Endothelial cell of umbilical vein (primary cell): Measurements from ENCODE around the gene LIMCH1. TPM values are rescaled to one million over a fixed set of nuclear protein-coding genes. Genes with fewer than 3 reads are reported as not detected.

Source experiments
- BruUV-seq: library from RNA; stranded (reverse); fragments of 400-500 nt; replicated peaks from 2 replicates; lab custom pipeline; 2021; lab: Mats Ljungman, UMichigan
- CTCF ChIA-PET: fragments of 300-600, 350-600 bp; sonication (Branson Sonifier 250); formaldehyde crosslinking; loops from one replicate; lab custom pipeline; 2021; ENCODE audit warnings: antibody characterized with exemption, inconsistent platforms; lab: Charles Lee
- POLR2A ChIA-PET: fragments of 300-600, 350-600 bp; sonication (Branson Sonifier 250); formaldehyde crosslinking; loops from one replicate; lab custom pipeline; 2021; ENCODE audit warnings: antibody characterized with exemption, inconsistent platforms; lab: Charles Lee
- DNase-seq: peaks from one replicate; pipeline ENCODE4 v3.0.0-alpha.2; 2011; ENCODE audit warnings: low read depth, low spot score
- FAIRE-seq: peaks from 2 replicates; lab custom pipeline; 2011; peaks lifted over from hg19 to GRCh38; lab: Jason Lieb, UNC
- H2AFZ ChIP-seq: 2 replicates; pipeline ENCODE4 v1.6.0; 2012; ENCODE audit warnings: low read depth, low read length, control low read depth, inconsistent platforms
- H3K27ac ChIP-seq: 2 replicates; pipeline ENCODE4 v1.5.1; 2011; ENCODE audit warnings: low read depth, mild to moderate bottlenecking, control low read depth, low read length, moderate library complexity; ENCODE audit not compliant: insufficient read depth
- H3K27me3 ChIP-seq, 2 experiments: 2 replicates each; pipeline versions ENCODE4 v1.6.0 to v1.6.1; 2011; ENCODE audit warnings: low read length in 2 of 2, mixed read lengths in 1 of 2; ENCODE audit not compliant: control insufficient read depth in 2 of 2, insufficient read depth in 2 of 2
- H3K36me3 ChIP-seq, 2 experiments: 2 replicates in 1 of 2; 3 replicates in 1 of 2; pipeline ENCODE4 v1.5.1; 2011; ENCODE audit warnings: low read length in 2 of 2, mild to moderate bottlenecking in 1 of 2, moderate library complexity in 1 of 2; ENCODE audit not compliant: control insufficient read depth in 2 of 2, insufficient read depth in 2 of 2; ENCODE audit errors: extremely low read depth in 1 of 2
- H3K4me1 ChIP-seq: 3 replicates; pipeline ENCODE4 v1.5.1; 2011; ENCODE audit warnings: mild to moderate bottlenecking, low read length; ENCODE audit not compliant: control insufficient read depth, insufficient read depth; ENCODE audit errors: extremely low read depth
- H3K4me2 ChIP-seq: 2 replicates; pipeline ENCODE4 v1.6.1; 2011; ENCODE audit warnings: low read length, control low read depth, mixed read lengths; ENCODE audit not compliant: insufficient read depth
- H3K4me3 ChIP-seq, 3 experiments: fragments of 200-600 bp in 1 of 3; sonication (generic), shearing (Covaris generic) in 1 of 3; replicated peaks in 1 of 3; 2 replicates each; pipeline ENCODE4 v1.5.1; 2011 to 2016; ENCODE audit warnings: control low read depth in 3 of 3, low read length in 3 of 3, mild to moderate bottlenecking in 2 of 3, inconsistent platforms in 1 of 3, low read depth in 1 of 3, moderate library complexity in 1 of 3; ENCODE audit not compliant: insufficient read depth in 1 of 3
- H3K79me2 ChIP-seq: 2 replicates; pipeline ENCODE4 v1.6.0; 2012; ENCODE audit warnings: low read length, inconsistent platforms; ENCODE audit not compliant: control insufficient read depth, insufficient read depth
- H3K9ac ChIP-seq: replicated peaks from 2 replicates; pipeline ENCODE3; 2011; ENCODE audit warnings: low read length, control low read depth; ENCODE audit not compliant: insufficient read depth; ENCODE audit errors: extremely low read depth
- H3K9me1 ChIP-seq: replicated peaks from 3 replicates; pipeline ENCODE4 v1.6.0; 2011; ENCODE audit warnings: mild to moderate bottlenecking, low read length; ENCODE audit not compliant: control insufficient read depth, insufficient read depth; ENCODE audit errors: extremely low read depth
- H3K9me3 ChIP-seq: replicated peaks from 2 replicates; pipeline ENCODE4 v1.5.1; 2012; ENCODE audit warnings: low read length, inconsistent platforms; ENCODE audit not compliant: control insufficient read depth, insufficient read depth
- H4K20me1 ChIP-seq: replicated peaks from 2 replicates; pipeline ENCODE3; 2011; ENCODE audit warnings: mild to moderate bottlenecking, low read length; ENCODE audit not compliant: control insufficient read depth, insufficient read depth; ENCODE audit errors: extremely low read depth
- EZH2 ChIP-seq: IDR thresholded peaks from 2 replicates; pipeline ENCODE4 v1.6.1; 2012; ENCODE audit warnings: borderline replicate concordance, low read depth, mild to moderate bottlenecking, moderate library complexity, low read length, inconsistent platforms; ENCODE audit not compliant: severe bottlenecking
- FOS ChIP-seq: IDR thresholded peaks from 2 replicates; pipeline ENCODE4 v1.6.1; 2011; ENCODE audit warnings: mild to moderate bottlenecking, low read length, moderate library complexity, borderline replicate concordance; ENCODE audit not compliant: insufficient read depth
- GATA2 ChIP-seq: IDR thresholded peaks from 2 replicates; pipeline ENCODE4 v1.7.0; 2011; ENCODE audit warnings: low read depth, mild to moderate bottlenecking, moderate library complexity, mixed read lengths, low read length; ENCODE audit not compliant: insufficient read length, insufficient read depth
- JUN ChIP-seq: IDR thresholded peaks from 2 replicates; pipeline ENCODE4 v1.6.1; 2011; ENCODE audit warnings: borderline replicate concordance, low read depth; ENCODE audit not compliant: insufficient read length, insufficient read depth
- MAX ChIP-seq: IDR thresholded peaks from 2 replicates; pipeline ENCODE4 v1.6.1; 2011; ENCODE audit not compliant: insufficient read depth, insufficient read length
- MYC ChIP-seq: IDR thresholded peaks from one replicate; pipeline ENCODE4 v1.6.1; 2011; ENCODE audit warnings: mild to moderate bottlenecking, low read depth, low read length
- POLR2A ChIP-seq: IDR thresholded peaks from 2 replicates; pipeline ENCODE4 v1.6.1; 2012; ENCODE audit warnings: low read depth, mild to moderate bottlenecking, control low read depth, low read length
- POLR2AphosphoS5 ChIP-seq: IDR thresholded peaks from 2 replicates; pipeline ENCODE4 v1.6.1; 2012; ENCODE audit warnings: low read depth, mild to moderate bottlenecking, control low read depth, low read length, moderate library complexity; ENCODE audit not compliant: insufficient read depth
- dilution Hi-C: fragments of 300-500 bp; cut with MboI; formaldehyde crosslinking; loops from one replicate; pipeline ENCODE4 v1.15.0; 2019; ENCODE audit warnings: low sequenced_read_pairs; ENCODE audit not compliant: extremely low pct_ligation_motif_present
- intact Hi-C: fragments of 100-400 bp; cut with micrococcal nuclease; formaldehyde crosslinking; loops from one replicate; pipeline ENCODE4 v1.10.0; 2022
- polyA plus RNA-seq, 4 experiments: library from polyadenylated mRNA; depleted of rRNA in 3 of 4; stranded (reverse) in 3 of 4; unstranded in 1 of 4; fragments of >200 nt; gene quantifications; 2 replicates each; pipeline versions ENCODE4 v1.2.1 to v1.2.3, GENCODE V29; 2011 to 2012; ENCODE audit warnings: missing spikeins in 1 of 4
- total RNA-seq: library from RNA; stranded (reverse); gene quantifications from 2 replicates; pipeline ENCODE4 v1.2.3, GENCODE V29; 2021
- TF ChIP-seq, protein P1 (sequence below), 2 donors: IDR thresholded peaks; 1 replicate in 1 of 2; 2 replicates in 1 of 2; pipeline ENCODE4 v1.5.1; 2011; ENCODE audit warnings: low read length in 2 of 2, mild to moderate bottlenecking in 2 of 2, moderate library complexity in 2 of 2, control low read depth in 1 of 2, inconsistent platforms in 1 of 2, low read depth in 1 of 2; ENCODE audit not compliant: insufficient read depth in 1 of 2; ENCODE audit errors: extremely low read depth in 1 of 2

Gene LIMCH1
- total and polyA plus RNA-seq, 2 donors (not counting 3 experiments of a cell fraction or from before 2014, with no cell fraction given) = 14.3 to 32.8 TPM

DNA sequence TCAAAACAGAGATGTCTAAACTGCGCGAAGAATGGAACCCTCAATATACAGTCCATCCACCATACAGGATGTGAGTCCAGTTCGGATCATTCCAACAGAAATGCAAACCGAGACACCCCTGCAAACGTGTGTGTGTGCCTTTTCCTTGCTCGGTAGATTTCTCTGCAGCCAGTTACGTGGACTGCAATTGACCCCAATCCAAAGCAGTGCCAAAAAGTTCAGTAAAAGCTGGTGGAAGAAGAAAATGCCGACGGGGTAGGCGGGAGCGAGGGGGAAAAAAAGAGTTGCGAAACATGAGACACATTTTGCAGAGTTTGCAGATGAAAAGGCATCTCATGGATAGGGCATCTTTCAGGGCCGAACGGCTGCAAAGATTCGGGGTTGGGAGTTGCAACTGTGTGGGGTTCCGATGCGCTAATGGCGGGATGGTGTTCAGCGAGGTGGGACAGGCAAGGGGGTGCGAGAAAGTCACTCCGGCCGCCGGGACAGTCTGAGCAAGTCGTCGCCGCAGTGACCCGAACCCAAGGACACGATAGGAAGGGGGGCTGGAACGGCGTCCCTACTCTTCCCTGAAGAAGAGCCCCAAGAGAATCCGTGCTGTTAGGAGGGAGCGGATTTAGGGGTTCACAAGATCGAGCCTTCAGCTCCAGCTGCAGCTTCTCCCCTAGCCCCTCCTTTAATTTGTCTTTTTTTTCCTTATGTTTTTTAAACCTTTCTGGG lies 206.8 kb downstream of the LIMCH1 start:
- Histone ChIP-seq H2AFZ (no peak overlapping the region), H3K9me1 (no peaks in the 10 kb centered on the region), H3K4me3 (no peak overlapping the region), H3K9ac (no peak overlapping the region), H3K79me2 (no peaks in the 10 kb centered on the region), H3K9me3 (no peaks in the 10 kb centered on the region), H3K36me3 (no peaks in the 10 kb centered on the region), H3K4me2 (no peak overlapping the region), H3K4me1 (no peaks in the 10 kb centered on the region), H3K27ac (no peak overlapping the region), H4K20me1 (no peaks in the 10 kb centered on the region), H3K27me3 (peaks cover 78 to 87% of the 10 kb centered on the region in 2 experiments)
- no TSS peak for BruUV-seq
- intact Hi-C loops (loop anchor here (5.0 kb wide), 1 partner anchor 138 kb away; no protein-coding TSS in a partner anchor), dilution Hi-C loops (no loop called here)
- ChIA-PET POLR2A (no interaction called here), CTCF (no interaction called here)
- no peak for TF ChIP-seq MAX
- no peak for TF ChIP-seq FOS
- TF ChIP-seq EZH2 = peak; percentile 93
- DNase-seq (no peak), FAIRE-seq (no peak)

- POLR2A ChIA-PET = no interaction called here
- Histone ChIP-seq H4K20me1 (no peaks in the 10 kb centered on the region), H3K4me3 (no peak overlapping the region), H2AFZ (no peak overlapping the region), H3K4me1 (no peaks in the 10 kb centered on the region), H3K27ac (no peak overlapping the region), H3K9me1 (no peaks in the 10 kb centered on the region), H3K4me2 (no peak overlapping the region), H3K27me3 (peaks cover 79 to 88% of the 10 kb centered on the region in 2 experiments), H3K9me3 (no peaks in the 10 kb centered on the region), H3K36me3 (no peaks in the 10 kb centered on the region), H3K79me2 (no peaks in the 10 kb centered on the region), H3K9ac (no peak overlapping the region)
- dilution Hi-C loops (no loop called here), intact Hi-C loops (loop anchor here (5.0 kb wide), 1 partner anchor 137 kb away; no protein-coding TSS in a partner anchor)
- DNase-seq (no peak), FAIRE-seq (no peak)
- BruUV-seq = no TSS peak
- TF ChIP-seq POLR2A (no peak), GATA2 (no peak), POLR2AphosphoS5 (no peak), JUN (no peak), MYC (no peak), FOS (no peak), EZH2 (no peak), MAX (no peak)
- TF ChIP-seq, protein P1, sequence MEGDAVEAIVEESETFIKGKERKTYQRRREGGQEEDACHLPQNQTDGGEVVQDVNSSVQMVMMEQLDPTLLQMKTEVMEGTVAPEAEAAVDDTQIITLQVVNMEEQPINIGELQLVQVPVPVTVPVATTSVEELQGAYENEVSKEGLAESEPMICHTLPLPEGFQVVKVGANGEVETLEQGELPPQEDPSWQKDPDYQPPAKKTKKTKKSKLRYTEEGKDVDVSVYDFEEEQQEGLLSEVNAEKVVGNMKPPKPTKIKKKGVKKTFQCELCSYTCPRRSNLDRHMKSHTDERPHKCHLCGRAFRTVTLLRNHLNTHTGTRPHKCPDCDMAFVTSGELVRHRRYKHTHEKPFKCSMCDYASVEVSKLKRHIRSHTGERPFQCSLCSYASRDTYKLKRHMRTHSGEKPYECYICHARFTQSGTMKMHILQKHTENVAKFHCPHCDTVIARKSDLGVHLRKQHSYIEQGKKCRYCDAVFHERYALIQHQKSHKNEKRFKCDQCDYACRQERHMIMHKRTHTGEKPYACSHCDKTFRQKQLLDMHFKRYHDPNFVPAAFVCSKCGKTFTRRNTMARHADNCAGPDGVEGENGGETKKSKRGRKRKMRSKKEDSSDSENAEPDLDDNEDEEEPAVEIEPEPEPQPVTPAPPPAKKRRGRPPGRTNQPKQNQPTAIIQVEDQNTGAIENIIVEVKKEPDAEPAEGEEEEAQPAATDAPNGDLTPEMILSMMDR (IDR thresholded peaks at IDR 0.05; ENCODE audit: extremely low read depth in 1 of 2, insufficient read depth in 1 of 2, low read depth in 1 of 2, low read length in 2 of 2) = no peak
- CTCF ChIA-PET = no interaction called here
Observed at GRCh38 chr4:41745292-41746024, 207.5 kb downstream of the LIMCH1 start.
